Bronchial epithelial cell (primary cell): Measurements from ENCODE around the gene OSMR. TPM values are rescaled to one million over a fixed set of nuclear protein-coding genes. Genes with fewer than 3 reads are reported as not detected.

Source experiments
- DNase-seq: peaks from one replicate; pipeline ENCODE4 v3.0.0-alpha.2; 2010; ENCODE audit warnings: low read depth
- FAIRE-seq: peaks from 2 replicates; lab custom pipeline; 2011; peaks lifted over from hg19 to GRCh38; lab: Jason Lieb, UNC
- H3K27me3 ChIP-seq: 2 replicates; pipeline ENCODE4 v1.5.1; 2011; ENCODE audit warnings: low read length; ENCODE audit not compliant: control insufficient read depth, insufficient read depth
- H3K36me3 ChIP-seq: 2 replicates; pipeline ENCODE4 v1.5.1; 2011; ENCODE audit warnings: low read length; ENCODE audit not compliant: control insufficient read depth, insufficient read depth
- H3K4me3 ChIP-seq: 2 replicates; pipeline ENCODE4 v1.5.1; 2011; ENCODE audit warnings: mild to moderate bottlenecking, low read depth, low read length, control low read depth
- CTCF ChIP-seq: IDR thresholded peaks from 2 replicates; pipeline ENCODE4 v1.5.1; 2011; ENCODE audit warnings: mild to moderate bottlenecking, moderate library complexity, low read length, control low read depth, inconsistent platforms; ENCODE audit not compliant: insufficient read depth, severe bottlenecking
- total RNA-seq: library from RNA; depleted of rRNA; stranded (reverse); fragments of >200 nt; gene quantifications from 2 replicates; pipeline ENCODE4 v1.2.1, GENCODE V29; 2014

OSMR gene
- total RNA-seq, 1 donor from 2014 or later, result 36.9 TPM

DNA sequence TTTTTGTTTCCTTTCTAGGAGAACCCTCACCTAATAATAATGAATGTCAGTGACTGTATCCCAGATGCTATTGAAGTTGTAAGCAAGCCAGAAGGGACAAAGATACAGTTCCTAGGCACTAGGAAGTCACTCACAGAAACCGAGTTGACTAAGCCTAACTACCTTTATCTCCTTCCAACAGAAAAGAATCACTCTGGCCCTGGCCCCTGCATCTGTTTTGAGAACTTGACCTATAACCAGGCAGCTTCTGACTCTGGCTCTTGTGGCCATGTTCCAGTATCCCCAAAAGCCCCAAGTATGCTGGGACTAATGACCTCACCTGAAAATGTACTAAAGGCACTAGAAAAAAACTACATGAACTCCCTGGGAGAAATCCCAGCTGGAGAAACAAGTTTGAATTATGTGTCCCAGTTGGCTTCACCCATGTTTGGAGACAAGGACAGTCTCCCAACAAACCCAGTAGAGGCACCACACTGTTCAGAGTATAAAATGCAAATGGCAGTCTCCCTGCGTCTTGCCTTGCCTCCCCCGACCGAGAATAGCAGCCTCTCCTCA lies 87.1 kb downstream of the OSMR start:
- TF ChIP-seq CTCF, result no peak
- Histone ChIP-seq H3K36me3 (peaks cover 11% of the 10 kb centered on the region), H3K4me3 (no peak overlapping the region), H3K27me3 (no peaks in the 10 kb centered on the region)
- FAIRE-seq (no peak), DNase-seq (no peak)

GRCh38 chr5:38935437-38935836 lies 89.6 kb downstream of the OSMR start:
- no peak overlapping the region for H3K4me3 ChIP-seq
- FAIRE-seq, result no peak
- TF ChIP-seq CTCF, result no peak
- no peak for DNase-seq
- peaks cover 11% of the 10 kb centered on the region for H3K36me3 ChIP-seq
- no peaks in the 10 kb centered on the region for H3K27me3 ChIP-seq

GRCh38 chr5:38936269-38936668 lies 90.5 kb downstream of the OSMR start:
- no peak for FAIRE-seq
- no peak overlapping the region for H3K4me3 ChIP-seq
- no peak for TF ChIP-seq CTCF
- H3K36me3 ChIP-seq, result peaks cover 9% of the 10 kb centered on the region
- no peaks in the 10 kb centered on the region for H3K27me3 ChIP-seq
- no peak for DNase-seq

DNA sequence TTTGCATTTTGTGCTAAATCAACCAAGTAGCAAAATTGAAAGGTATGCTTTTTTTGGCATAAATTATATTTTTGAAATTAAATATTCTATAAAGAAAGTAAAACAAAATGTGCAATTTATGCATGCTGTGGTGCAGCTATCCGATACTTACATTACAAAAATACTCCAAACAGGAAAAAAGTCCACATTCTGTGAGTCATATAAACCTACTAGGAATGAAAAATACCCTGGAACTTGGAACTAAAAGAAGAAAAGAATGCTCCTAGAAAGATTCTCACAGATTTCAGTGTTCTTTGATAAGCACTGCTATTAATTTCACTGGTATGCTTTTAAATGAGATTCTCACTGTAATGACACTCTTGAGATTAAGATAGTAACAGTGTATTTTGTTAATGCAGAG lies 92.6 kb downstream of the OSMR start:
- TF ChIP-seq CTCF, result no peak
- Histone ChIP-seq H3K4me3 (no peak overlapping the region), H3K27me3 (no peaks in the 10 kb centered on the region), H3K36me3 (peaks cover 4% of the 10 kb centered on the region)
- FAIRE-seq, result no peak
- DNase-seq, result no peak

DNA sequence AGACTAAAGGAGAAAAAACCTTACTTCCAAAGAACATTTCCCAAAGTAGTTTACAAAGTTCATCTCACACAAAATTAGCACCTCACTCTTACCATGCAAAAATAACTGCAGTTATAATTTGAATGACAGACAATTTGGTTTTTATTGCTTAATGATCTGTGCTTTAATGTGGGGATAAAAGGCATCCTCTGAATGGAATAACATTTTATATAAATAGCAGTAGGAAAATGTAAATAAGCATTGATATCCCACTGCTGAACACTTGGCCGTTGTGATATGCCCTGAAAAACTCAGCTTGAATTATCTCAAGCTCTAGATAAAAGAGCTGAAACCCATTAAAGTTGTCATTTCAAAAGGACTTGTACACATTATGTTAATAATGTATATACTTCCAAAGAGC lies 93.2 kb downstream of the OSMR start:
- Histone ChIP-seq H3K4me3 (no peak overlapping the region), H3K27me3 (no peaks in the 10 kb centered on the region), H3K36me3 (peaks cover 3% of the 10 kb centered on the region)
- no peak for FAIRE-seq
- DNase-seq, result no peak
- TF ChIP-seq CTCF, result no peak

- Histone ChIP-seq H3K27me3 (no peaks in the 10 kb centered on the region), H3K4me3 (no peak overlapping the region), H3K36me3 (peaks cover 3% of the 10 kb centered on the region)
- TF ChIP-seq CTCF, result no peak
- DNase-seq (no peak), FAIRE-seq (no peak)
Measured at GRCh38 chr5:38940230-38940858, 94.5 kb downstream of the OSMR start.
